ENCODE measurements around the gene PLPPR4.
"Not testable (repeated sequence)": the region's sequence is repeated elsewhere in the genome, so short reads cannot be mapped to it uniquely, and the experiment has no call there.

The PLPPR4 gene, protein sequence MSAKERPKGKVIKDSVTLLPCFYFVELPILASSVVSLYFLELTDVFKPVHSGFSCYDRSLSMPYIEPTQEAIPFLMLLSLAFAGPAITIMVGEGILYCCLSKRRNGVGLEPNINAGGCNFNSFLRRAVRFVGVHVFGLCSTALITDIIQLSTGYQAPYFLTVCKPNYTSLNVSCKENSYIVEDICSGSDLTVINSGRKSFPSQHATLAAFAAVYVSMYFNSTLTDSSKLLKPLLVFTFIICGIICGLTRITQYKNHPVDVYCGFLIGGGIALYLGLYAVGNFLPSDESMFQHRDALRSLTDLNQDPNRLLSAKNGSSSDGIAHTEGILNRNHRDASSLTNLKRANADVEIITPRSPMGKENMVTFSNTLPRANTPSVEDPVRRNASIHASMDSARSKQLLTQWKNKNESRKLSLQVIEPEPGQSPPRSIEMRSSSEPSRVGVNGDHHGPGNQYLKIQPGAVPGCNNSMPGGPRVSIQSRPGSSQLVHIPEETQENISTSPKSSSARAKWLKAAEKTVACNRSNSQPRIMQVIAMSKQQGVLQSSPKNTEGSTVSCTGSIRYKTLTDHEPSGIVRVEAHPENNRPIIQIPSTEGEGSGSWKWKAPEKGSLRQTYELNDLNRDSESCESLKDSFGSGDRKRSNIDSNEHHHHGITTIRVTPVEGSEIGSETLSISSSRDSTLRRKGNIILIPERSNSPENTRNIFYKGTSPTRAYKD

GRCh38 chr1:99264201-99265021 is at the start of gene PLPPR4:
Gene PLPPR4, plus strand, starts transcription at chr1:99264492. Its CDS starts 102 bp downstream, at chr1:99264594.
- DNase-seq, result no peak

DNA sequence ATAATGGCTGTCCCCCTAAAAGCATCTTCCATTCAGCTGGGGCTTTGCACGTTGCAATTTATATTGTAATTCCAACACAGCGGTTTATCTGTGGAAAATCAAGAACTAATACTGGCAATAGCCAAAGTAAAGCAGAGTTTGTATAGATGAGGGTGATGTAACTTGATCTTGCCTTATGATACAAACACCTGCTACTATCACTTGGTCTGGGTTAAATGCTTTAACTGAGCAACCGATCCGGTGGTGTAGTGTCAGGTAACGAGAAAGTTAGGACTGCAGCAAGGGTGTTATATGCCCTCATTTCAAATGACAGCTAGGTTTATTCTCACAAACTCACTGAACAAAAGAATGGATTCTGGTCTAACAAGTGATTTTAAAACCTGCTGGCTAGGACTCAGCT is 47.3 kb upstream of the PLPPR4 start:
- no peak for DNase-seq

DNA sequence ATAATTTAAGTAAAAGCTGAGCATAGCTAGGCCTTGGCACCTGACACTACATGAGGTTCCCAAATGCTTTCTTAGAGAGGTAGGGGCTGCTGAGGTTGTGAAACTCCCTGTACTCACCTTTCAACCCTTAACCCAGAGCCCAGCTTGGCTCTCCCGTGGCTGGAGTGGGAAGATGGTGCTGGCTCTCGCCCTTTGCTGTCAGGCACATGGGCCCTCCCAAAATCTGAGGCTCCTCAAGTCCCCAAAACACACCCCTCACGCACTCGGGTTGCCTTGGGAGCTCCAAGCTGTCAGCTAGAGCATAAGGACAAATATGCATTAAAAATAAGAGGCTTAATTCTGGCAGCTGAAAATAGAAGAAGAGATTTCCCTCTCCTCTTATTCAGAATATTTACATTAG is 46.7 kb upstream of the PLPPR4 start:
- no peak for DNase-seq

- no peak for DNase-seq
Measured at GRCh38 chr1:99218572-99218971, 45.7 kb upstream of the PLPPR4 start.

DNA sequence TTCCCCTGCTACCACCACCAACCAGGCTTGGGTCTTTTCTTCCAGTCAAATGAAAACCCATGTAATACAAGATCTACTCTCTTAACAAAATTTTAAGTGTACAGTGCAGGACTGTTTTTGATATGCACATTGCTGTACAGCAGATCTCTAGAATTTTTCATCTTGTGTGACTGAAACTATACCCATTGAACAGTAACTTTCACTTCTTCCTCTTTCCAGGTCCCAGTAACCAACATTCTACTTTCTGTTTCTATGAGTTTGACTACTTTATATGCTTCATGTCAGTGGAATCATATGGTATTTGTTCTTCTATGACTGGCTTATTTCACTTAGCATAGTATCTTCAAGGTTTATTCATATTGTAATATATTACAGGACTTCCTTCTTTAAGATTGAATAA is 45.3 kb upstream of the PLPPR4 start:
- no peak for DNase-seq

GRCh38 chr1:99227056-99227897 is 37.0 kb upstream of the PLPPR4 start:
- DNase-seq, result no peak

DNA sequence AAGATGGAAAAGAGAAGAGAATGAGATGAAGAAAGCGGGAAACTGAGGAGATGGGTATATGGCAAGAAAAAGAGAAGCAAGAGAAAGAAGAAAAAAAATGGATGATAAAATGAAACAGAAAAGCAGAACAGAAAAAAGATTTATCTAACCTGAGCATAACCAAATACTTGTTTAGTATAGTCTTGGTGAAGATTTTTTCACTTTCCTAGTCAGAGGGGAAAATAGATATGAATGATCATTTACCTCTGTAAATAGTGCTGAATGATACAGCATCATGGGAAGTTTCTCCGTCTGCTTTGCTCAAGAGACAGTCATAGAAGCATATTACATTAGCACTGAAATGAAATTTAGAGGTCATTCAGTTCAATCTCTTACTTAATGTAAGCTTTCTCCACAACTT is 36.1 kb upstream of the PLPPR4 start:
- no peak for DNase-seq

GRCh38 chr1:99229122-99229521 is 35.2 kb upstream of the PLPPR4 start:
- no peak for DNase-seq

GRCh38 chr1:99230695-99231094 is 33.6 kb upstream of the PLPPR4 start:
- DNase-seq, result no peak

DNA sequence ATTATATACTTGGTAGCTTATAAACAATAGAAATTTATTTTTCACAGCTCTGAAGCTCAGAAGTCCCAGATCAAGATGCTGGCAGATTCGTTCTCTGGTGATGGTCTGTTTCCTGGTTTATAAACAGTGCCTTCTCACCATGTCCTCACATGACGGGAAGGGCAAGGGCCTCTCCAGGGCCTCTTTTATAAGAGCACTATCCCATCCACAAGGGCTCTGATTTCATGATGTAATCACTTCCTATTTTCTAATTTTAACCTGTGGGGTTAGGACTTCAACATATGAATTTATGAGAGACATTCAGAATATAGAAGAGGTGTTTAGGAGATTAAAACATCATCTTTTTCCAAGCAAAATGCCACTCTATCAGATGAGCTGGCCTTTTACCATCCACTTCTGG is 32.1 kb upstream of the PLPPR4 start:
- DNase-seq, result no peak

DNA sequence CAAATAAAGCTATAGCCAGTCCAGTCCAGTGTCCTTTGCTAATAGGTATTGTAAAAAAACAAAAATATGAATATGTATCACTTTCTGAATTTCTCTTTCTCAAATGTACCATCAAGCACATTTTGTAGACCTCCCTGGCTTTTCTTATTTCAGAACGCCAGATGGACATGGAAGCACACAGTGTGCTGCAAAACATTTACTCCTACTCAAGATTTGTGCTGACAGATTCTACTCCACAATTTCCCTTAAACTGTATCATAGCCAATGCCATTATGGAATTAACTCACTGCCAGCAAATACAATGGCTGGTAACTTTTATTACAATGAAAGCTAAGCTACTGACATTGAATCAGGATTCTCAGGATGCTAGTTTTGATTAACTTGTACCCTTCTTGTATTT is 30.8 kb upstream of the PLPPR4 start:
- no peak for DNase-seq

GRCh38 chr1:99236756-99237155 is 27.5 kb upstream of the PLPPR4 start:
- no peak for DNase-seq

DNA sequence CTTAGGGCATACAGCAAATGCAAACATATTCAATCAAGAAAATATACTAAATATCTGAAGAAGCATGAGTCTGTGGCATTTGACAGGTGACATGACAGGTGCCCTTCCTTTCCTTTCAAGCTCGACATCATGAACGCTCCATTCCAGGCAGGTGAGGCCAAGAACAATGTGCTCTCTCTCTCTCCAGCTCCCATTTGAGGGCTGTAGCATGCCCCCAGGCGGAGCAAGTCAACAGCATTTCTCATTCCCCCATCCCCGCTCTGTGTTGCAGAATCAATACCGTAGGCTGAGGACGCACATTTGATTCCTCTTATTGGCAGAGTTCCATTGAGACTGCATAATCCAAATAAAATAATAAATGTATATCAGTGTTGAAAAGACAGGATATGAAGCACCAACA is 24.6 kb upstream of the PLPPR4 start:
- DNase-seq, result no peak

DNA sequence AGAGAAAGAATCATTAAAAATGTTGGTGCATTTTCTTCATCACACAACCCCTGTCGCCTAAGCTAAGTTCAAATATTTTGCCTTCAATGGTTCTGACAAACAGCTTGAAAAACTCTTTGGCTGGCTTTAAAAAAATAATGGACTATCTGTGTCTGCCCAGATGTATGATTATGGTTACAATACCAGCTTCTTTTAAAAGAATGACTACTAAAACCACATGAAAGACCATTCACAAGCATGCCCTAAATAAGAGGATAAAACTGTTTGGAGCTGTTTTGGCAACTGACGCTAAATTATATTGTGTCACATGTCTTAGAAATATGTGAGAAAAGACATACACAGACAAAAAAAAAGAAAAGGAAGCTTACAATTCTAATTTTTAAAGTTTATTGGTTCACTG is 23.7 kb upstream of the PLPPR4 start:
- no peak for DNase-seq

- no peak for DNase-seq
Measured at GRCh38 chr1:99246152-99246551, 18.1 kb upstream of the PLPPR4 start.

- no peak for DNase-seq
Measured at GRCh38 chr1:99247199-99247598, 17.1 kb upstream of the PLPPR4 start.

- DNase-seq, result no peak
Measured at GRCh38 chr1:99250728-99251127, 13.6 kb upstream of the PLPPR4 start.

DNA sequence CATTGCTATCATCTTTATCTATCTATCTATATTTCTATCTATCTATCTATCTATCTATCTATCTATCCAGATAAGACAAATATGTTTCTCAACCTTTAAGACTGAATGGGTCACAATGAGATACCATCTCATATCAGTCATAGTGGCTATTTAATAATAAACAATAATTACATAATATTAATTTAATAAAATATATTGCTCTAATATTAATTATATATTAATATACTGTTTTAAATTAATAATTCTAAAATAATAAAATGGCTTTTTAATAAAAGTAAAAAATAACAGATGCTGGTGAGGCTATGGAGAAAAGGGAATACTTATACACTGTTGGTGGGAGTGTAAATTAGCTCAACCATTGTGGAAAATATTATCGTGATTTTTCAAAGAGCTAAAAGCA is 13.0 kb upstream of the PLPPR4 start:
- no peak for DNase-seq

DNA sequence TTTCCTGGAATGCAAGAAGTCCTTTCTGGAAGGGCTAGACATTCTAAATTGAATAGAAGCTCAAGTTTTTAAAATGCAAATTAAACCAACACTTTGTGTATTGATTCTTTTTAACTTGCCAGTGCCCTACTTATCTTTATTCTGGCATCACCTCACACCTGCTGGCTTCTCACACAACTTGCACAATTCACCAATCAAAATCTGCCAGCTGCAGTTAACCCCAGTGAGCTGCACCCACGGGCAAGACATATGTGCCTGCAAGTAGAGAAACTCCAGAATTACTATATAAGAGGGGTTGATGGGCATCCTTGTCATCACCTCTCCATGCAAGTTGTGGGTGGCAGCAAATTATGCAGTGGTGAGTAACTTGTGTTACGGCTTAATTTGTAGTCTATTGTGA is 11.7 kb upstream of the PLPPR4 start:
- DNase-seq, result no peak

DNA sequence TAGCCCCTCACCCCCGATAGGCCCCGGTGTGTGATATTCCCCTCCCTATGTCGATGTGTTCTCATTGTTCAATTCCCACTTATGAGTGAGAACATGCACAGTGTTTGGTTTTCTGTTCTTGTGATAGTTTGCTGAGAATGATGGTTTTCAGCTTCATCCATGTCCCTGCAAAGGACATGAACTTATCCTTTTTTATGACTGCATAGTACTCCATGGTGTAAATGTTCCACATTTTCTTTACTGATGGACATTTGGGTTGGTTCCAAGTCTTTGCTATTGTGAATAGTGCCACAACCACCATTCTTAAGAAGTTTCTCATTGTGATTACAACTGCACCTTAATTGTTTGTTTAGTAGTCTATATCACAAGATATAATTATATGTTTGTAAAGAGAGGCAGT is 3.9 kb upstream of the PLPPR4 start:
- not testable (repeated sequence) for DNase-seq

- no peak for DNase-seq
Measured at GRCh38 chr1:99265124-99265523, 832 bp downstream of the PLPPR4 start.

DNA sequence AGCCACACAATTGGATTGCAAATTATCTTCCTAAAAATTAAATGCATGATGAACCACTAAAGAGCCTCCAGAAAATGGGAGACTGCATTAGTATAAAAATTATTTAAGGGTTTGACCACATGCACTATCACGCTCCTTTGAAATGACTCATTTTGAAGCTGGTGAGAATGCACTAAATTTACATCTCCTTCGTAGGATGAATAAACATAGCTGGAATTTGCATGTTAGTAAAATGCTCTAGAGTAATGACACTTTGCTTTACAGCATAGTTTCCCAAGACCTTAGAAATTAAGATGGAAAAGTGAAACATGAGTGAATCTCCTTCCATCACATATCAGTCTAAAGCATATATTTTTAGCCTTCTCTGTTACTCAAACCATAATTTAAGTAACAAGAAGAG is 2.4 kb downstream of the PLPPR4 start:
- no peak for DNase-seq

GRCh38 chr1:99268021-99268420 is 3.7 kb downstream of the PLPPR4 start:
- no peak for DNase-seq
